HG02642 (cell line): ENCODE data around the gene CISH.

Source experiments
- ATAC-seq: cut with Tn5 transposase; IDR thresholded peaks from one replicate; pipeline ENCODE4 v1.9.1; 2021; ENCODE audit warnings: mild to moderate bottlenecking; ENCODE audit not compliant: unreplicated experiment, poor library complexity

Gene CISH

GRCh38 chr3:50600841-50601591, 10.6 kb downstream of the CISH start:
- peak; percentile 71 for ATAC-seq

DNA sequence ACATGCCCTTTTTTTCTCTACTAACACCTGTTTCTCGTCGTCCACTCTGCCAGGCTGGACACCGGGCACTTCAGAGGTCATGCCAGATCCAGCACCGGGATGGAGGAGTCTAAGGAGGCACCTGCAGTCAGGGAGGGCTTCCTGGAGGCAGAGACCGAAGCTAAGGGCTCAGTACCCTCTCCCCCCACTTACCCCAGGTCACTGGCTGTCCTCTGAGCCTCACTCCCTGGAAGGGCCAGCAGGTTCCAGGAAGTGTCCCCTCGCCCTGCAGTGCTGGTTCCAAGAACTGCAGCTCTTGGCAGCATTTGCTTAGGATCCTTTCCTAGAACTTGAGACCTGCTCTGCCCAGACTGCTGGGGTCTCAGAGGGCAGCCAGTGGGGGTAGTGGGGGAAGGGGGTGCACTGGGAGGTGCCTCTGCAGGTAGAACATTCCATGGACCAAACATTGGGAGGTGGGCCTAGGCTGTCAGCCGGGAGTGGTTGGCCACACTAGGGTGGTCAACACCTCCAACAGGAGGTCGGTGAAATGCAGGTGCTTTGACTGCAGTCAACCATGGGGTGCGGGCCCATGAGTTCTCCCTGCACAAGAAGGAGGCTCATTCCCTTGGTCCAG, 11.3 kb downstream of the CISH start:
- ATAC-seq = no peak

GRCh38 chr3:50599716-50600118, 11.9 kb downstream of the CISH start:
- no peak for ATAC-seq

DNA sequence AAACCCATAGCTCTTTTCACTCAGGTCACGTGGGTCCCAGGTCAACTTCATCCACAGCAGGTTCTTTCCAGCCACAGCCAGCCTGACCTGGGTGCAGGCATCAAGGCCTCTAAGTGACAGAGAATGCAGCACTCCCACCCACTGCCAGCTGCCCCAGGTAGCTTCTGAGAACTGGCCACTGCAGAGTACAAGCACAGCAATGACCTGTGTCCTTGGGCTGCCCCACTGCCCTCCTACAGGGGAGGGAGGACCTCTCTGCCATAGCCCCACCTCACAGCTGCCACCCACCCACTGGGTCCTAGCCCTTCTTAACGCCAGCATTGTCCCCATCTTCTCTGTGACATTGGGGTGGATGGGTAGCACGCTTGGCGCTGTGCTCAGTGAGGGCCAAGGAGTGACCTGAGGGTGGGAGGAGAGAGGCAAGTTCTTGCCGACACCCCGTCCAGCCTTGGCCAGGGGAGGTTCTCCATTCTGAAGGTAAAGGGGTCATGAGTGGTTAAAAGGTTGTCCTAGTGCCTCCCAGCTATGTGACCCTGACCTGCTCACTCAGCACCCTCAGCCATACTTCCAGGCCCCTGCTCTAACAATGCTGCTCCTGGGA, 12.4 kb downstream of the CISH start:
- no peak for ATAC-seq

DNA sequence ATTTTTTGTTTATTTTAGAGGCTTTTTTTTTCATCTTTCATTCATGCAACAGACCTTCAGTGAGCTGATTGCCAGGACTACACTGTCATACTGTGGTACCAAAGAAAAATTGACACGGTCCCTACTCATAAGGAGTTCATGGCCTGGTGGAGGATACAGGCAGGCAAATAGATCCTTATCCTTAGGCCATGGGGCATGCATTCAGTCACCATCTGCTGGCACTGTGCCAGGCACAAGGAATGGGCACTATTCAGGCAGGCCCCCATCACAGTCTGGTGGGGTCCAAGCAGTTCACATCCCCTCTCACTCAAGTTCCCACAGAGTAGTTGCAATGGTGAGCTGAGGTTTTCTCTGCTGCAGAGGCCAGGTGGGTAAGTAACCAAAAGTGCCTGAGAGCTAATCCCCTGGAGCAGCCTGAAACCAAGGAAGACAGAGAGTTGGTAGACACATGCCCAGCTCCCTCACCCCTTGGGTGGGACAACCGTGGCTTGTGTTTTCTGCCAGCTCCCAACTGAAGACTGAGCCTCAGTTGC, 17.3 kb downstream of the CISH start:
- ATAC-seq = no peak

GRCh38 chr3:50592568-50592967, 19.0 kb downstream of the CISH start:
- no peak for ATAC-seq

- ATAC-seq = no peak
Observed at GRCh38 chr3:50591196-50591741, 20.3 kb downstream of the CISH start.

DNA sequence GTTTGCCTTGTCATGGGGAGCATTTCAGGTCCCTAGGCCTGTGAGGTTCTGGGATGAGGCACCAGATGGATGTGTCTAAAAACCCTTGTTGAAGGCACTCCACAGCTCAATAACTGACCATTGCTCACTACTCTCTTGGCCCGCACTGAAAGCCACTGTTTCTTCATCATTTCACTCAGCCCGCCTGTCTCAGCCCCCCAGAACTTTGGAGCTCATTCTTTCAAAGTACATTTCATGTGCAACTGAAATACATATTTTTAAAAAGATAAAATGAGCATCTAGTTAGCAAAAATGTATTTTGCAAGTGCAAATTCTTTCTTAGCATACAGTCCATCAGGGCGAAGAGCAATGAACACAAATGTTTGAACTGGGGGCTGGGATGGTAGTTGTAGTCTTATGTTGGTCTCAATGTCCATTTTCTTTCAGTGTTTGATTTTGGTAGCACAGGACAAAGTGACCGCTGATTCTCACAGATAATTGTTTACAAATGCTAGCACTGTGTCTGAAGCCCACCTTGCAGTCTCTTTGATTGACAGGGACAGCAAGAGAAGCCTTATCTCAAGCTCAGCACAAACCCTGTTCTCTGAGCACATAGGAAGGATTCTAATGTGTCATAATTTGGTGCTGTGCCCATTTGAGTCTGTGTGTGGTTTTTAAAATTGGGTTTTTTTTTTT, 22.7 kb downstream of the CISH start:
- no peak for ATAC-seq

GRCh38 chr3:50587806-50588758, 23.5 kb downstream of the CISH start:
- no peak for ATAC-seq

DNA sequence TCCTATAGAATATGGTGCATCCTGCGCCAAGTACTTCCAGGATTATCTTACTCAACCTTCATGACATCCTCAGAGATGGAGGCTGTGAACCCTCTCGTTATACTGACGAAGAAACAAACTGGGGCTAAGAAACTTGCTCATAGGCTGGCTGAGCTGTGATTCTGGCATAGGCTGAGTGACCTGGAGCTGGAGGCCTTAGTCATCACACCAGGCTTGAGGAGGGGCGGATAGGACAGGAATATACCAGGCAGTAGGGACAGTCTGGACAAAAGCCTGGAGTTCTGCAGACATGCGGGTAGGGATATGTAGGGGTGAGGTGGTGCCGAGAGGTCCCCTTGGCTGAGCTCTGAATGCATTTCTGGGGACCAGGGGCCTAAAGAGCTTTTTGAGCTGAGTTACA, 24.2 kb downstream of the CISH start:
- no peak for ATAC-seq

- ATAC-seq = no peak
Observed at GRCh38 chr3:50586763-50587070, 24.9 kb downstream of the CISH start.

DNA sequence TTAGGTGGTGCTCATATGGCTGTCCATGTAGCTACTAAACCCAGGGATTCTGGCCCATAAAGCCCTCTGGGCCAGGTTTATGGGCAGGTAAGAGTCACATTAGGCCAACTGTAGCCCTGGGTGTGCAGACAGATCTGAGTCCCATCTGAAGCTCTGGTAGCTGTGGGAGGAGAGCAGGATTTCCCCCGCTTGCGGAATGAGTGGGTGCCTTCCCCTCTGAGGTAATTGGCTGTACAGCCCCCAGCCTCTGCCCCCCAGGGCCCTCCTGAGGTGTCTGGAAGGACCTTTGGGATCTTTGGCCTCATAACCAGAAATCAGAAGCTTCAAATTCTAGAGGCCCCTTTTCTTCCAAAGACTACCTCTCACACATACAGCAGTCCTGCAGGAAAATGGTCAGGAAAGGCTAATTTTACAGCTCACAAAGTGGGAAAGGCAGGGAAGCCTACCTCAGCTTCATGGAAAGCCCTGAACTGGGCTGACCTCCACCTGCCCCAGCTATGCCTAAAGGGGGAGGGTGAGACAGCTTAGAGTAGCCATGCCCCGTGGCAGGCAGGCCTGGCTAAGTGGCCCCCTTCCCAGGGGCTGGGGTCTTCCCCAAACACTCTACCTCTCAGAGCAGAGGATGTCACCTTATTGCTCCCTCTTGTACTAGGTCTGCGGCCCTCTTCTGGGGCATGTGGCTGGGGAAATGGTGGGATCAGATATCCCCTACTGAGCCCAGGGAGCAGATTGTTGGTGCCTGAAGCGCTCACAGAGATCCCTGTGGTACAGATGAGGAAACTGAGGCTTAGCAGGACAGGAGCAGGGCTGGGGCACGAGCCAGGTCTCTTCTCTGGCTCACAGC, 25.4 kb downstream of the CISH start:
- ATAC-seq = no peak

DNA sequence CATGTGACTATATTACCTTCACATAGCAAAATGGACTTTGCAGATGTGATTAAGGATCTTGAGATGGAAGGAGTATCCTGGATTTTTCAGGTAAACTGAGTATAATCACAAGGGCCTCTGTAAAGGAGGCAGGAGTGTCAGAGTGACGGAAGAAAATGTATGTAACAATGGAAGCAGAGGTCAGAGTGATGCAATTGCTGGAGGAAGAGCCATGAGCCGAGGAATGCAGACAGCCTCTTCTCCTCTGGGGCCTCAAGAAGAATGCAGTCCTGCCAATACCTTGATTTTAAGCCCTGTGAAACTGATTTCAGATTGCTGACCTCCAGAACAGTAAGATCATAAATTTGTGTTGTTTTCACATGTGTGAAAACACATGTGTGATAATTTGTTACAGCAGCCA, 27.2 kb downstream of the CISH start:
- no peak for ATAC-seq

DNA sequence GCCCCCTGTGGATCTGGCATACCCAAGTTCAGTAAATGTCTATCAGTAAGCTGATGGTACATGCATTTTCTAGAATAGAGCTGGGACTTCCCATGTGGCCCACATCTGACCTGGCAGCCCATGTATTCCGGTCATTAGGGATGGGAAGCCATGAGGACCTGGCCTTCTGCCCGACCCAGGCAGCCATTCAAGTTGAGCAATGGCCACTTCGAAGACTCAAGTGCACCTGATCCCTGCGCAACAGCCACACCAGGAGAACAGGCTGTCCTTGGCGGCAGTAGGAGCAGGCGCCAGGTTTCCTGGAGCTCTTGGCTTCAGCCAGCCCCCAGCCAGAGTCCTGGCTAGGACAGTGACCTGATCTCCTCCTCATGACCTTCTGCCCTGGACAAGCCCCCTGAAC, 27.7 kb downstream of the CISH start:
- no peak for ATAC-seq

- ATAC-seq = no peak
Observed at GRCh38 chr3:50582083-50582482, 29.5 kb downstream of the CISH start.

DNA sequence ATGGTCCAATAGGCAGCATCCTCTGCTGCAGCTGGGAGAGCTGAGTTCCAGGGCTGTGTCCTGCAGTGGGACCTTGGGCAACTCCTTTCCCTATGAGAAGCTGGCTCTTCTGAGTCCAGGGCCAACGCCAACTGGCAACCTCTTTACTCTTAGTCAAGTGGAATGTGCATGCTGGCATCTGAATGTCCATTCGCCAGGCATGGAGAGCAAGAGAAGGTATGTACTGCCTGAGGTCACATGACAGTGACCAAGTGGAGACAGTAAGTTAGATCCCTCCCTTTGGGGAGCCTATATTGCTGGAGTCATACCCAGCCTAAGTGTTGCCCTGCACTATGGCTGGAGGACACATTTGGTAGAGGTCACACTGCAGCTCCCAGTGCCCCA, 30.1 kb downstream of the CISH start:
- ATAC-seq = no peak

DNA sequence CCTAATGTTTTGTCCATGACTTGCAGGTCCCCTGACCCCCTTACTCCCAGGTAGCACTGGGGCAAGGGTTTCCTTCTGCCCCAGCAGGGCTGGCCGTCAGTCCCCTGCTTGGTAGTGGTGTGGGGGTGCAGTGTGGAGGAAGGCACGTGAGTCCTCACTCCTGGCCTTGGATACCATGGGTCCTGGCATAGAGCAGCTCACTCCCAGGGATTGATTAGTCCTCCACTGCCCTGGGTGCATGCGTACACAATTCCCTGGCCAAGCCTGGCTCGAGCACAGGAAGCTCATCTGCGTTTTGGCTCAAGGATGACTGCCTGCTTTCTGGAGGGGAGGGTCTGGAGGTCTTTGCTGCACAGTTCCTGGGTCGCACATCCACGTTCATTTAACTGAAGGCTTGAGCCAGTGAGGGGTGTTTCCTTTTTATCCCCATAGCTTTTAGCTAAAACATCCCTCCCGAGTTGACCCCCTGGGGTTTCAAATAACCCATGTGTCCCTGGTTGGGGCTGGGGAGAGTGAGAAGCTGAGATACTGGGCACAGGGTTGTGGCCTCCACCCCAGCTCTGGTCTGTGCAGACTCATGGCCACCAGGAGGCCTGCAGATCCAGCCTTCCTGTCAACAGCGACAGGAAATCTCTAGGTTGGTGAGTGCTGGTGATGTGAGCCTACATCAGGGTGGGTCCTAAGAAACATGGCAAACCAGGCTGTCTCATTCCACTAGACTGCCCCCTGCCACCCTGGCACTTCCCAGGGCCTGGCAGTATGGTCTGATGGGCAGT, 30.7 kb downstream of the CISH start:
- no peak for ATAC-seq

DNA sequence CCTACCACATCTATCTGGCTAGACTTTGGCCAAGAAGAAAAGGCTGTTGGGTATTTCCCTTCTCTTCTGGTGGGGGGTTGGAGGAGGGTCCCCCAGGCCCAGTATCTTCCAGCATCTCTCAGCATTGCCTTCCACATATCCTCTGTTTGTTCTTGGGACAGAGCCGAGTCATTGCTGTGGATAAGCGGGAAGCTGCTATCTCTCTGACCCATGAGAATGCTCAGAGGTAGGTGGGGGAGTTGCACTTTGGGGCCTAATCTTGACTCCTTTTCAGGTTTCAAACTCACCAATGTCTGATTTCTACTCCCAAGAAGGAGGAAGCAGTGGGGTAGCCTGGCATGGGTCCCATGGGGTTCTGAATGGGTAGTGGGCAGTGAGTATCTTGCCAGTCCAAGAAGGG, 34.2 kb downstream of the CISH start:
- ATAC-seq = no peak
